Neural progenitor cell (in vitro differentiated cells): Measurements from ENCODE around the gene RASGEF1B. TPM values are rescaled to one million over a fixed set of nuclear protein-coding genes. Genes with fewer than 3 reads are reported as not detected.

Experiments used
- DNase-seq: peaks from one replicate; pipeline ENCODE4 v3.0.0-alpha.2; 2016; ENCODE audit warnings: low spot score
- H2AFZ ChIP-seq: fragments of 200-600 bp; sonication (generic); replicated peaks from 2 replicates; pipeline ENCODE4 v1.6.1; 2016; ENCODE audit warnings: antibody characterized with exemption
- H3F3A ChIP-seq: fragments of 200-600 bp; sonication (generic); 2 replicates; pipeline ENCODE4 v1.6.1; 2016; ENCODE audit warnings: antibody characterized with exemption, low read depth
- H3K27ac ChIP-seq: fragments of 200-600 bp; sonication (generic); 2 replicates; pipeline ENCODE4 v1.5.1; 2016; ENCODE audit warnings: mild to moderate bottlenecking
- H3K27me3 ChIP-seq: fragments of 200-600 bp; sonication (generic); 2 replicates; pipeline ENCODE4 v1.6.1; 2016; ENCODE audit warnings: mild to moderate bottlenecking, moderate library complexity
- H3K36me3 ChIP-seq: fragments of 200-600 bp; sonication (generic); 2 replicates; pipeline ENCODE4 v1.5.1; 2016
- H3K4me1 ChIP-seq: fragments of 200-600 bp; sonication (generic); 2 replicates; pipeline ENCODE4 v1.6.1; 2016; ENCODE audit warnings: mixed run types
- H3K4me2 ChIP-seq: fragments of 200-600 bp; sonication (generic); 2 replicates; pipeline ENCODE4 v1.6.1; 2016
- H3K4me3 ChIP-seq: fragments of 200-600 bp; sonication (generic); 2 replicates; pipeline ENCODE4 v1.5.1; 2016
- H3K79me2 ChIP-seq: fragments of 200-600 bp; sonication (generic); 2 replicates; pipeline ENCODE4 v1.6.1; 2016; ENCODE audit warnings: low read depth
- H3K9ac ChIP-seq: fragments of 200-600 bp; sonication (generic); 2 replicates; pipeline ENCODE4 v1.6.1; 2016
- H3K9me3 ChIP-seq: fragments of 200-600 bp; sonication (generic); 2 replicates; pipeline ENCODE4 v1.5.1; 2016; ENCODE audit warnings: low read depth
- H4K20me1 ChIP-seq: fragments of 200-600 bp; sonication (generic); 2 replicates; pipeline ENCODE4 v1.6.1; 2016; ENCODE audit warnings: low read depth
- H3K27ac Mint-ChIP-seq: 3 replicates; pipeline ENCODE4 v1.8.0; 2021; ENCODE audit warnings: mixed read lengths
- H3K27me3 Mint-ChIP-seq: 2 replicates; pipeline ENCODE4 v1.8.0; 2022; ENCODE audit warnings: low read depth, mild to moderate bottlenecking, inconsistent platforms, moderate library complexity, mixed read lengths; ENCODE audit not compliant: insufficient read depth
- H3K36me3 Mint-ChIP-seq: 3 replicates; pipeline ENCODE4 v1.8.0; 2021; ENCODE audit warnings: mixed read lengths
- H3K4me1 Mint-ChIP-seq: 3 replicates; pipeline ENCODE4 v1.8.0; 2021; ENCODE audit warnings: mixed read lengths
- H3K4me3 Mint-ChIP-seq: 3 replicates; pipeline ENCODE4 v1.8.0; 2021; ENCODE audit warnings: mild to moderate bottlenecking, moderate library complexity, mixed read lengths
- H3K9me3 Mint-ChIP-seq: 3 replicates; pipeline ENCODE4 v1.8.0; 2020; ENCODE audit warnings: mixed read lengths
- CTCF ChIP-seq: fragments of 200-600 bp; sonication (generic); IDR thresholded peaks from 2 replicates; pipeline ENCODE4 v1.5.1; 2017; ENCODE audit warnings: antibody characterized with exemption, mild to moderate bottlenecking
- EZH2 ChIP-seq: fragments of 200-600 bp; sonication (generic); IDR thresholded peaks from 2 replicates; pipeline ENCODE4 v1.6.1; 2017; ENCODE audit warnings: antibody characterized with exemption, mild to moderate bottlenecking, moderate library complexity
- EZH2phosphoT487 ChIP-seq: fragments of 200-600 bp; sonication (generic); IDR thresholded peaks from 2 replicates; pipeline ENCODE4 v1.6.1; 2017; ENCODE audit warnings: antibody characterized with exemption
- total RNA-seq: library from RNA; depleted of rRNA; stranded (reverse); fragments of >200 nt; gene quantifications from 2 replicates; pipeline ENCODE4 v1.2.3, GENCODE V29; 2015; ENCODE audit warnings: low replicate concordance

Gene RASGEF1B
- total RNA-seq, 1 donor from 2014 or later: 9.4 TPM

DNA sequence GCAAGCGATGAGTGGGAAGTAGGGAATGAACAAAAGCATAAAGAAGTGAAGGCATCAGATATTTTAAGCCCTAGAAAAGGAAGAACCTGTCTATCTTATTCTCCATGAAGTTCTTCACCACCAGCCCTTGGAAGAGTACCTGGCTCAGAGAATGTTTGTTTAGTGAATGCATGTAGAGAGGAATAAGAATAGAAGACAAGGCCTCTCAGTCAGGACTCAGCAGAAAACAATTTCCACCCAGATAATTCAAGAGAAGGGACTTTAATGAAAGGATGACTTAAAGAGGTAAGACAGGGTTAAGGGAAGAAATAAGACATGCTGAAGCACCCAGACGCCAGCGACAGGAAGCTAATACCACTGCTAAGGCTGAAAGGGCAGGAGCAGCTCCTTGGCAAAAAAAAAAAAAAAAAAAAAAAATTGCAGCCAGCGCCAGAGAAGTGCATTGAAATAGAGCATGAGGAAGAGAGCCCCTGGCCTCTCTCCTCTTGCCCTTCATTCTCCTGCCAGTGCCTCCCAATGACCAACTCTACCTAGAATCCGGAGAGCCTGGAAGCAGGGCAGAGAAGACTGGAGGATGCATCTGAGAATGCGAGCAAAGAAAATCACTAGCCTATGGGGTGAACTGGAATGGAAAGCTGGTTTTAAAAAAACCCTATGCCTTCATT, 47.2 kb upstream of the RASGEF1B start:
- H3K4me3 ChIP-seq: no peak overlapping the region
- no peak overlapping the region for H3K27ac ChIP-seq
- H3F3A ChIP-seq: peaks cover 6% of the 10 kb centered on the region
- H3K36me3 Mint-ChIP-seq: peaks cover 2% of the 10 kb centered on the region
- no peak overlapping the region for H3K27ac Mint-ChIP-seq
- no peak for TF ChIP-seq EZH2
- TF ChIP-seq CTCF: no peak
- TF ChIP-seq EZH2phosphoT487: no peak
- H4K20me1 ChIP-seq: no peaks in the 10 kb centered on the region
- H3K4me2 ChIP-seq: no peak overlapping the region
- H3K4me3 Mint-ChIP-seq: no peak overlapping the region
- no peaks in the 10 kb centered on the region for H3K9me3 Mint-ChIP-seq
- H3K4me1 Mint-ChIP-seq: peaks cover 12% of the 10 kb centered on the region
- H3K4me1 ChIP-seq: peaks cover 15% of the 10 kb centered on the region
- no peaks in the 10 kb centered on the region for H3K36me3 ChIP-seq
- H3K9me3 ChIP-seq: no peaks in the 10 kb centered on the region
- H3K9ac ChIP-seq: no peak overlapping the region
- DNase-seq: no peak
- H3K79me2 ChIP-seq: no peaks in the 10 kb centered on the region
- H3K27me3 Mint-ChIP-seq: peaks cover 2% of the 10 kb centered on the region
- H3K27me3 ChIP-seq: peaks cover 15% of the 10 kb centered on the region
- no peak overlapping the region for H2AFZ ChIP-seq

DNA sequence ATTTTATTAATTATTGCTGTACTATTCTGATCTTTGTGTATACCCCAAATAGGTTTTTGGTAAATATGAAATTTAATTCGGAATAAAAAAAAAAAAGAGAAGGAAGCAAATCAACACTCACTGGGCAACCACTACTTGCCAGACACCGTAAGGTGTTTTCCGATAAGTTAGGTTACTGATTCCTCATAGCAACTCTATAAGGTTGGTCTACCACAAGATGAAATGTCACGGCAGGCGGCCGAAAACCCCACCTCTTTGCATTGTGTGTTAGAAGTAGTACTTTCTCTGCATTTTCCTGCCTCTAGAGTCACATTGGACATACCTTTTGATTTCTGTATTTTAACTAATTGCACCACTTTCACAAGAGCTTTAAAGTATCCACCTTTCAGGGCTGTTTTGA, 44.5 kb upstream of the RASGEF1B start:
- Histone ChIP-seq H3K4me3 (no peak overlapping the region), H3K9ac (no peak overlapping the region), H3K27ac (no peak overlapping the region), H3K79me2 (no peaks in the 10 kb centered on the region), H3K4me2 (no peak overlapping the region), H3K9me3 (no peaks in the 10 kb centered on the region), H3K4me1 (peaks cover 34% of the 10 kb centered on the region), H3K27me3 (no peaks in the 10 kb centered on the region), H3F3A (no peaks in the 10 kb centered on the region), H3K36me3 (no peaks in the 10 kb centered on the region), H2AFZ (no peak overlapping the region), H4K20me1 (no peaks in the 10 kb centered on the region)
- TF ChIP-seq EZH2phosphoT487: no peak
- Mint-ChIP-seq H3K9me3 (no peaks in the 10 kb centered on the region), H3K4me3 (no peak overlapping the region), H3K27me3 (peaks cover 4% of the 10 kb centered on the region), H3K27ac (no peak overlapping the region), H3K36me3 (peaks cover 2% of the 10 kb centered on the region), H3K4me1 (peaks cover 30% of the 10 kb centered on the region)
- DNase-seq: no peak

GRCh38 chr4:81512757-81513501, 41.2 kb upstream of the RASGEF1B start:
- Histone ChIP-seq H2AFZ (no peak overlapping the region), H3K27ac (no peak overlapping the region), H3F3A (no peaks in the 10 kb centered on the region), H4K20me1 (no peaks in the 10 kb centered on the region), H3K4me2 (peak overlapping the region; percentile 64), H3K4me1 (peaks cover 37% of the 10 kb centered on the region), H3K4me3 (peak overlapping the region; percentile 16), H3K9me3 (no peaks in the 10 kb centered on the region), H3K9ac (no peak overlapping the region), H3K79me2 (no peaks in the 10 kb centered on the region), H3K27me3 (no peaks in the 10 kb centered on the region), H3K36me3 (no peaks in the 10 kb centered on the region)
- H3K27ac Mint-ChIP-seq: peak overlapping the region; percentile 48
- H3K27me3 Mint-ChIP-seq: peaks cover 4% of the 10 kb centered on the region
- DNase-seq: no peak
- H3K9me3 Mint-ChIP-seq: no peaks in the 10 kb centered on the region
- no peak for TF ChIP-seq CTCF
- no peak for TF ChIP-seq EZH2phosphoT487
- no peak for TF ChIP-seq EZH2
- H3K36me3 Mint-ChIP-seq: peaks cover 2% of the 10 kb centered on the region
- H3K4me3 Mint-ChIP-seq: no peak overlapping the region
- H3K4me1 Mint-ChIP-seq: peaks cover 48% of the 10 kb centered on the region
